ENCODE measurements around the gene PLD2.

- TF ChIP-seq CTCF (IDR thresholded peaks at IDR 0.05) (no peak), POLR2A (IDR thresholded peaks at IDR 0.05) (no peak)
Measured at GRCh38 chr17:4872786-4873185, 65.8 kb downstream of the PLD2 start.

Data from suprapubic skin (tissue), 3 donors.